HG02973 (cell line): Measurements from ENCODE around the gene PITPNM1.

Experiments
- ATAC-seq: cut with Tn5 transposase; IDR thresholded peaks from one replicate; pipeline ENCODE4 v1.9.1; 2021; ENCODE audit warnings: moderate library complexity; ENCODE audit not compliant: unreplicated experiment

The PITPNM1 gene

DNA sequence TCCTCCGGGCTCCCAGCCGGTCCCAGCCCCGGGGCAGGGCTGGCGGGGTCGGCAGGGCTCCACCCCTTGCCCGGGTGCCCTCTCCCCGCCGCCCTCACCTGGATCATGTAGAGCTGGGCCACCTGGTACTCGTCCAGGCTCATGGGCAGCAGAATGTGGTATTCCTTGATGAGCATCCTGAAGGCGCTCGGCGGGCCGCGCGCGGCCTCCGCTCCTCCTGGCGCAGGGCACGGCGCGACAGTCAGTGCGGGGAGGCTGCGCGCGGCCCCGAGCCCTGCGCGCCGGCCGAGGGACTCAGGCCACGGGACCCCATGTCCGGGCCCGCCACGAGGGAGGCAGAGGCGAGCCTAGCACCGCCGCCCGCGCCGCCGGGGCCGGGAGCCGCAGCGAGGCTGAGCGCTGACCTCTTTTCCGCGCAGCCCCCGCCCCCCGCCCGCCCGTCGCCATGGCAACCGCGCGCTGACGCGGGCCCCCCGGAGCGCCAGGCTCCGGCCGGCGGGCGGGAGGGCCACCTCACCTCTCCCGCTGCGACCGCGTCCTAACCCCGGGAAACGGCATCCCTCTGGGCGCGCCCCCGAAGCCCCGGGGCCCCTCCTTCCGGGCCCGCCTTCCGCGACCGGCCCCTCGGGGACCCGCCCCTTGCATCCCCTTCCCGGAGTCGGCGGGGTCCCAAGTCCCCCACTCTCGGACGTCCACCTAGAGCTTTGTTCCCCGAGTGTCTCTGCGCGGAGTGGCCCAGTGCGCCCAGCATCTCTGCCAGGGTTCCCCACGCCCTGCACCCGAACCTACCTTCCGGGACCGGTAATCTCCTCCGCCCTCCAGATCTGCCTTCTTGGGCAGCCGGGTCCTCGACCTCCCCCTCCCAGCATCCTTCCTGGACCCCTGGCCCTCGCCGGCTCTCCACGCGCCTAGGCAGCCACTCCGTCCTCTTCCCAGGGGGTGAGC, 886 bp downstream of the PITPNM1 start:
- ATAC-seq = no peak

- ATAC-seq = no peak
Measured at GRCh38 chr11:67503119-67504004, 1.8 kb downstream of the PITPNM1 start.

- ATAC-seq = no peak
Measured at GRCh38 chr11:67502328-67502979, 2.7 kb downstream of the PITPNM1 start.

DNA sequence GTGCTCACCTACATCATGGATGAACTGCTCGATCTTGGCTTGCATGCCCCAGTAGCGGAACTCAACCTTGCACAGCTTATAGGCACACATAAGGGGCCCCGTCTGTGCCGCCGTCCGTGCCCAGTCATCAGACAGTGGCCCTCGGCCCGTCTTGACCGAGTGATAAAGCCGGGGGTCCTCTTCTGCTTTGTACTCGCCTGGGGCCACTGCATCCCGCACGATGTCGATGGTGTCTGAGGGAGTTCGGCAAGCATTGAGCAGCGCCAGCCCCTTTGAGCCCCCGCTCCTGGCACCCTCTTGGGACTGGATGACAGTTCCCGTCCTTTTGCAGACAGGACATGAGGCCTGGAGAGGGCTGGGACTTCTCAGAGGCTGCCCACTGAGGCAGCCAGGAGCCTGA, 3.3 kb downstream of the PITPNM1 start:
- no peak for ATAC-seq

- ATAC-seq = no peak
Measured at GRCh38 chr11:67500831-67501715, 4.1 kb downstream of the PITPNM1 start.

- no peak for ATAC-seq
Measured at GRCh38 chr11:67500484-67500821, 4.7 kb downstream of the PITPNM1 start.

DNA sequence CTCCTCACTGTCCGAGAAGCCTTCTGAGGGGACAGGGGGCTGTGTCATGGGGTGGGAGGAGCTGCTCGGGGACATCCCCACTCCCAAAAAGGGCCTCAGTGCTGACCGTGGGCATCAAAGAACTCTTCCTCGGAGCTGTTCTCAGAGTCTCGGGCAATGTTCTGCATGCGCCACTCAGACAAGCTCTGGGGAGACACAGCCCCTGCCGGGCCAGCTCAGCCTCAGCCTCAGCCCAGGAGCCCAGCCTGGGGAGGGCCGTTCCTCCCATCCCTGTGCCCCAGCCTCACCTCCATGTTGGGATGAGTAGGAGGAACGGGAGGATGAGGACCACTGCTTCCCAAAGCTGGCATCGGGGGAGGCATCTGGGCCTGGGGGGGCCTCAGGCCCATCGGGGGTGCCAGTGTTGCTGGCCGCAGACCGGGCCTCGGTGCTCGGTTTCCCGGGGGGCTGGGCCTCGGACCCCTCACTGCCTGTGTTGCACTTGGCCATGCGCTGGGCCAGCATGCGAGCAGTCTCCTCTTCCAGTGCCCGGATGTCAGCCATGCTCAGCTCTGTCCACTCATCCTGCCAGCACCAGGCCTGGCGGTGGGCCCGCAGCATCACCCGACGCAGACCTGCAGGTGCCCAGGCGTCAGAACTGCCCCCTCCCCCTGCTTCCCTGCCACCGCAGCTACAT, 5.2 kb downstream of the PITPNM1 start:
- ATAC-seq = no peak

GRCh38 chr11:67498544-67498972, 6.6 kb downstream of the PITPNM1 start:
- ATAC-seq = no peak

DNA sequence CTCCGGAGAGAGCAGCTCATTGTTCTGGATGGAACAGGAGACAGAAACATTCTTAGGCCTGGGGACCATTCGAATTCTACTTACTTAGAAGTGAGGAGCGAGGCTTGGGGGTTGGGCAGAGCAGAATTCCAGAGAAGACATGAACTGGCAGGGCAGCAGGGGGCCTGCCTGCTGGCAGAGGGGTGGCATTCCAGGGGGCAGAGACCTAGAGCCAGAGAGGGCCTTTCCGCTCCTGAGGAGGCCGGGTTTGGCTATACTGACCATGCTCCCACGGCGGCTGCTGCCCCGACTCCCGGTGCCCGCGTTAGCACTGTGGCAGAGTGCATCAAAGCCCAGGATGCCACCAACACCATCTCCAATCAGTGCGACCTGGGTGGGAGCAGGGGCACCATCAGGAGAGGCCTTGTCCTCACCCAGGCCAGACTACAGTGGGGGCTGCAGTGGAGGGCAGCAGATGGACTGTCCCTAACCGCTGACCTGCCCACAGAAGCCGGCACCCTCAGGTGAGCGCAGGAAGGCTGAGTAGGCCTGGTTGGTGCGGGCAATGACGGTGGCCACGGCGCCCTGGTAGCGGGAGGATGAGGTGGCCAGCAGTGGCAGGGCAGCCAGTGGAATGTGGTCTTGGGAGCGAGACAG, 7.4 kb downstream of the PITPNM1 start:
- no peak for ATAC-seq

- no peak for ATAC-seq
Measured at GRCh38 chr11:67496113-67496512, 9.1 kb downstream of the PITPNM1 start.

GRCh38 chr11:67495234-67496005, 9.7 kb downstream of the PITPNM1 start:
- ATAC-seq = no peak

DNA sequence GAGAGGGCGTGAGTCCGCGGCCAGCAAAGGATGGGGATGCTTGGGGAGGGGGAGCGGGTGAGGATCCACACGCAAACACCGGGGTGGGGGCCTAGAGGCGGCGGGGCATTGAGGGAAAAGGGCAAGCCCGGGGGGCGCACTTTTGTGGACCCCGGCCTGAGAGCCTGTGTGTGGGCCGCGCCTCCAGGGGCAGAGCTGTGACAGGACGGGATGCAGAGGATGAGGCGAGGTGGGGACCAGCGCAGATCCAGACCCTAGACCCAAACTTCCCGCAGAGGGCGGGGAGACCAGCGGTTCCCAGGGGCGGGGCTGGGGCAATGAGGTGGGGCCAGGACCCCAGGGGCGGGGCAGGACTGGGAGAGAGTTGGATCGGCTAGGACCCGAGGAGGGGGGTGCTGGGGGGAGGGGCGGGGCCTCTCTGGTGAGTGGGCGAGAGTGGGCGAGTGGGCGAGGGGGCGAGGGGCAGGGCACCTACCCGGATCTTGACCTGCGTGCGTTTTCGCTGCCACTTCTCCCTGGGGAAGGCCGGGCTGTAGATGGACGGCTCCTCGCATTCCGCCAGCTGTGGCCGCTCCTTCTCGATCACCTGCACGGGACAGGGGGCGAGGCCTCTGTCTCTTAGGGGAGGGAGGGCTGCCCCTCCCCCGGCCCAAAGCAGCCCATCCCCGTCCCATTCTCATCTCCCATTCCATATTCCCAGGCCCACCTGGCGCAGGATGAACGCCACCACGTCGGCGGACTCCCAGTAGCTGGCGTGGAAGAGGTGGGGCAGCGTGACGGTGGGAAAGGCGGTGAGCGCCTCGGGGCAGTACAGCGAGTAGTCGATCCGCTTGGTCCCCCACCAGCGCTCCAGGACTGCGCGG, 10.6 kb downstream of the PITPNM1 start:
- ATAC-seq = no peak

GRCh38 chr11:67493548-67494370, 11.4 kb downstream of the PITPNM1 start:
- no peak for ATAC-seq

DNA sequence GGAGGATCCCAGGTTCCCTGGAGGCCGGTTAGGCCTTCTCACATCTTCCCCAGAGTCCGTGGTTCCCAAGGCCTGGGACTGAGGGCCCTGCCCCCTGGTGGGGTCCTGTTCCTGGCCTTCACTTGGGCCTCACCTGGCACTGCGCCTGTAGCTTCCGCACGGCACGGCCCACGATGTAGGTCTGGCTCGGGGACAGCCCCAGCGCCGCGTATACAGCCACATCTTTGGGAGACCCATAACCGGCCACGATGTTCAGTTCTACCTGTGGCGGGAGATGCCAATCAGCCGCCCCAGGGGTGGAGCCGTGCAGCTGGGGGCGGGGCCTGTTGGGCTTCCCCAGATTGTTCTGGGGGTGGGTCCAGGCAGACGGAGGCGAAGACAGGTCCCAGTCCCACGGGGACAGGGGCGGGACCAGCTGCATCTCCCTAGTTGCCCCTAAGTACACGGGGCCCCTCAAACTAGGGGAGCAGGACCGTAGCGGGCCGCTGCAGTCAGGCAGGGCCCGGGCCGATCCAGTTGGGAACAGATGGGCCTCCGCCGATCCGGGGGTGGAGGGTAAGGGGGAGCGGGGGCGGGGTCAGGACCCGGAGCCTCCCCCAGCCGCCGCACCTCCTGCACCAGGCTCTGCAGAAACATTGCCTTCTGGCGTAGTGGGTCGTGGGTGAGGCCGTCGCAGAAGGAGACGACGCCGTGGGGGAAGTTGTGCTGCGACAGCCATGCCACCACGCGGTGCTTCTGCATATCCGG, 12.2 kb downstream of the PITPNM1 start:
- no peak for ATAC-seq

DNA sequence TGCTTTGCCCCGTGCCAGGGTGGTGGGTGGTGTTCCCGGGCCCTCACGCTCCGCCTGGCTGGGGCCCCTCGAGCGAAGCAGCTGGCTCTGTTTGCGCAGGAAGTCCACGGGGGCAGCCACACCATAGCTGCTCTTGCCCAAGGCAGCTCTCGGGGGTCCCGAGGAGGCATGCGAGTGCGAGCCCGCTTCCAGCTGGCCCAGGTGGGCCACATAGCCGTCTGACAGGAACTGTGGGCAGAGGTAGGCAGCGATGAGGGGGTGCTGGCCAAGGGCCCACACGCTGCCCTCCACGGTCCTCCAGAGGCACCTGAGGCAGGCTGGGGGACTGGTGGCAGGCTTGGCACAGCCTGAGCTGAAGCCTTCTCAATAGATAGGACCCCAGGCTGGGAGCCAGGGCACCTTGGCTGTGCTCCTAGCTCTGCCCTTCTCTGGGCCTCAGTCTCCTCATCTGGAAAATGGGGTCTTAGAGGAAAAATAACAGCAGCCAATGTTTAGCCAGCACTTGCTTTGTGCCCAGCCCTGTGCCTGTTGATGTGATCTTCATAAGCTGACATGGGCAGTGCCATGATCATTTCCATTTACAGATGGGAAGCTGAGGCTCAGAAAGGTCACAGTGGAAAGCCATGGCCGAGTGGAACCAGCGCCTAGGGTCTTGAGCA, 13.0 kb downstream of the PITPNM1 start:
- ATAC-seq = no peak
